ENCODE measurements around the gene TBCK. TPM values are rescaled to one million over a fixed set of nuclear protein-coding genes. Genes with fewer than 3 reads are reported as not detected.

TBCK gene
- total RNA-seq, 1 experiment from 2014 or later = 22.3 TPM

- no peaks in the 10 kb centered on the region for H3K9me3 ChIP-seq (ENCODE audit: control insufficient read depth in 1 of 2, insufficient read depth in 1 of 2, low read depth in 1 of 2, low read length in 2 of 2)
- no peak overlapping the region for H3K4me2 ChIP-seq (ENCODE audit: low read length)
- no peak overlapping the region for H2AFZ ChIP-seq (ENCODE audit: low read depth, low read length, poor library complexity, severe bottlenecking)
- DNase-seq (ENCODE audit: low read depth, low spot score) (no peak), ATAC-seq (no peak)
- RAD21 ChIA-PET (ENCODE audit: low non-redundant PET in 1 of 2, low total read pairs in 2 of 2, uncharacterized antibody in 2 of 2, unreplicated experiment in 2 of 2) = no interaction called here
- TF ChIP-seq ZNF274 (IDR thresholded peaks at IDR 0.05; ENCODE audit: low read depth, low read length) = no peak
- no peak for TF ChIP-seq ELF1 (IDR thresholded peaks at IDR 0.05; ENCODE audit: borderline replicate concordance, low read depth)
- TF ChIP-seq YY1 (IDR thresholded peaks at IDR 0.05; ENCODE audit: extremely low read depth, insufficient replicate concordance, low read depth, low read length) = no peak
- no peak for TF ChIP-seq JUND (IDR thresholded peaks at IDR 0.05)
- TF ChIP-seq CEBPB (IDR thresholded peaks at IDR 0.05; ENCODE audit: low read depth) = no peak
- TF ChIP-seq EZH2phosphoT487 (IDR thresholded peaks at IDR 0.05; ENCODE audit: borderline replicate concordance) = no peak
- TF ChIP-seq SRF (IDR thresholded peaks at IDR 0.05; ENCODE audit: low read depth) = no peak
- no peak for TF ChIP-seq EZH2 (IDR thresholded peaks at IDR 0.05)
- TF ChIP-seq CTCF (IDR thresholded peaks at IDR 0.05 in 2 of 3, conservative IDR thresholded peaks at IDR 0.05 in 1 of 3; ENCODE audit: borderline replicate concordance in 1 of 3, insufficient read depth in 1 of 3, low read depth in 2 of 3, low read length in 2 of 3) = no peak
- TF ChIP-seq FOSL1 (IDR thresholded peaks at IDR 0.05; ENCODE audit: low read depth) = no peak
- no peak for TF ChIP-seq POLR2A (IDR thresholded peaks at IDR 0.05; ENCODE audit: borderline replicate concordance, extremely low read depth, insufficient read depth, insufficient read length)
- TF ChIP-seq RAD21 (IDR thresholded peaks at IDR 0.05; ENCODE audit: low read depth) = no peak
- no peak for TF ChIP-seq SP1 (IDR thresholded peaks at IDR 0.05; ENCODE audit: low read depth)
- TF ChIP-seq ATF3 (IDR thresholded peaks at IDR 0.05) = no peak
- no peak for TF ChIP-seq POLR2AphosphoS5 (IDR thresholded peaks at IDR 0.05; ENCODE audit: low read depth, low read length)
- TF ChIP-seq ZFX (IDR thresholded peaks at IDR 0.05) = no peak
- no peak for TF ChIP-seq ZBTB33 (IDR thresholded peaks at IDR 0.05; ENCODE audit: extremely low read depth, insufficient replicate concordance, low read length)
- TF ChIP-seq MAX (IDR thresholded peaks at IDR 0.05) = no peak
- H3K36me3 ChIP-seq (ENCODE audit: control insufficient read depth in 1 of 2, insufficient read depth in 2 of 2, low read length in 2 of 2) = no peaks in the 10 kb centered on the region
- no peaks in the 10 kb centered on the region for H4K20me1 ChIP-seq (ENCODE audit: insufficient read depth)
- no peaks in the 10 kb centered on the region for H3K4me1 ChIP-seq (ENCODE audit: control insufficient read depth in 1 of 2, insufficient read depth in 2 of 2, low read length in 2 of 2)
- no peaks in the 10 kb centered on the region for H3K79me2 ChIP-seq (ENCODE audit: insufficient read depth, low read length)
- H3K27ac ChIP-seq (ENCODE audit: low read depth, low read length) = no peak overlapping the region
- intact Hi-C loops (cut with micrococcal nuclease) = no loop called here
- POLR2A ChIA-PET = no interaction called here
- no peak overlapping the region for H3K9ac ChIP-seq (ENCODE audit: low read length)
- CTCF ChIA-PET = interaction anchor here (1.2 kb wide), 1 partner anchor 8 kb away, joined by 4 read pairs; no protein-coding TSS in a partner anchor
- H3K9me2 ChIP-seq (ENCODE audit: insufficient read depth) = no peaks in the 10 kb centered on the region
- H3K4me3 ChIP-seq (replicated peaks in 1 of 2; ENCODE audit: low read depth in 1 of 2, low read length in 2 of 2) = no peak overlapping the region
- no peaks in the 10 kb centered on the region for H3K27me3 ChIP-seq (ENCODE audit: insufficient read depth, low read length)
- BruUV-seq (replicated peaks) = no TSS peak
Observed at GRCh38 chr4:106258145-106259045, 57.6 kb downstream of the TBCK start.
